Endothelial cell of umbilical vein (primary cell): ENCODE results near the gene VAPB.

Source experiments
- EZH2 ChIP-seq: IDR thresholded peaks from 2 replicates; pipeline ENCODE4 v1.6.1; 2012; ENCODE audit warnings: borderline replicate concordance, low read depth, mild to moderate bottlenecking, moderate library complexity, low read length, inconsistent platforms; ENCODE audit not compliant: severe bottlenecking
- POLR2A ChIP-seq: IDR thresholded peaks from 2 replicates; pipeline ENCODE4 v1.6.1; 2012; ENCODE audit warnings: low read depth, mild to moderate bottlenecking, control low read depth, low read length
- POLR2AphosphoS5 ChIP-seq: IDR thresholded peaks from 2 replicates; pipeline ENCODE4 v1.6.1; 2012; ENCODE audit warnings: low read depth, mild to moderate bottlenecking, control low read depth, low read length, moderate library complexity; ENCODE audit not compliant: insufficient read depth
- TF ChIP-seq, protein P1 (sequence below), 2 donors: IDR thresholded peaks; 1 replicate in 1 of 2; 2 replicates in 1 of 2; pipeline ENCODE4 v1.5.1; 2011; ENCODE audit warnings: low read length in 2 of 2, mild to moderate bottlenecking in 2 of 2, moderate library complexity in 2 of 2, control low read depth in 1 of 2, inconsistent platforms in 1 of 2, low read depth in 1 of 2; ENCODE audit not compliant: insufficient read depth in 1 of 2; ENCODE audit errors: extremely low read depth in 1 of 2
- TF ChIP-seq, protein P2 (sequence below): IDR thresholded peaks from 2 replicates; pipeline ENCODE4 v1.6.1; 2011; ENCODE audit not compliant: insufficient read depth, insufficient read length

DNA sequence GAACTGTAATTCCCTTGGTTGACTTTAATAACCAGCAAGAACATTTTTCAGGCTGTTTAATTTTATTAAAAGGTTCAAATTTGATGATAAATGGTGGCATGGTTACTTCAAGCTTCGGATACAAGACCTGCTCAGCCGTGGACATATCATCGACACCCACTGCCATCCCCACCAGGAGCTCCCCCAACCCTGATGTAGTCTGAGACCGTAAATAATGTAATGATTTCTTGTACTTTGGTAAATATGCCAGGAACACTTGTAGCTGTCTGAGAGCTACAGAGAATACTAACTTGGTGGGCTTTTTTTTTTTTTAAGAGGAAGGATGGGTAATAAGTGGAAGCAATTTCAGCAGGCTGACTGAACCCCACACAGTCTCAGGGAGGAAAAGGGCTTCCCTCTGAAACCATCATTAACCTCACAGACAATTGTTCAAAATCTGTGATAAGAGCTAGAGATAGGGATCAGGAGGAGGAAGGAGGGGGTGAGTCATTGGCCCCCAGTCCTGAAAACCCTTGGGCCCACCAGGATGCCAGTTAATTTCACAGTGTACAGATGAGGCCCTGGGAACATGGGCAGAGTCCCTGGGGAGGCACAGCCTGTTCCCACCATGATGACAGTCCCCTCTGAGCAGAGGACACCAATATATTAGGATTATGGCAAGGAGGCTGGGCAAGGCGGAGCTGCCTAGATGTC, 70.2 kb downstream of the VAPB start:
- TF ChIP-seq, protein P1, sequence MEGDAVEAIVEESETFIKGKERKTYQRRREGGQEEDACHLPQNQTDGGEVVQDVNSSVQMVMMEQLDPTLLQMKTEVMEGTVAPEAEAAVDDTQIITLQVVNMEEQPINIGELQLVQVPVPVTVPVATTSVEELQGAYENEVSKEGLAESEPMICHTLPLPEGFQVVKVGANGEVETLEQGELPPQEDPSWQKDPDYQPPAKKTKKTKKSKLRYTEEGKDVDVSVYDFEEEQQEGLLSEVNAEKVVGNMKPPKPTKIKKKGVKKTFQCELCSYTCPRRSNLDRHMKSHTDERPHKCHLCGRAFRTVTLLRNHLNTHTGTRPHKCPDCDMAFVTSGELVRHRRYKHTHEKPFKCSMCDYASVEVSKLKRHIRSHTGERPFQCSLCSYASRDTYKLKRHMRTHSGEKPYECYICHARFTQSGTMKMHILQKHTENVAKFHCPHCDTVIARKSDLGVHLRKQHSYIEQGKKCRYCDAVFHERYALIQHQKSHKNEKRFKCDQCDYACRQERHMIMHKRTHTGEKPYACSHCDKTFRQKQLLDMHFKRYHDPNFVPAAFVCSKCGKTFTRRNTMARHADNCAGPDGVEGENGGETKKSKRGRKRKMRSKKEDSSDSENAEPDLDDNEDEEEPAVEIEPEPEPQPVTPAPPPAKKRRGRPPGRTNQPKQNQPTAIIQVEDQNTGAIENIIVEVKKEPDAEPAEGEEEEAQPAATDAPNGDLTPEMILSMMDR (IDR thresholded peaks at IDR 0.05; ENCODE audit: extremely low read depth in 1 of 2, insufficient read depth in 1 of 2, low read depth in 1 of 2, low read length in 2 of 2) = no peak
- TF ChIP-seq, protein P2, sequence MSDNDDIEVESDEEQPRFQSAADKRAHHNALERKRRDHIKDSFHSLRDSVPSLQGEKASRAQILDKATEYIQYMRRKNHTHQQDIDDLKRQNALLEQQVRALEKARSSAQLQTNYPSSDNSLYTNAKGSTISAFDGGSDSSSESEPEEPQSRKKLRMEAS = no peak
- no peak for TF ChIP-seq POLR2A
- no peak for TF ChIP-seq POLR2AphosphoS5
- TF ChIP-seq EZH2 = no peak
